ENCODE results near the gene KHDRBS1. TPM values are rescaled to one million over a fixed set of nuclear protein-coding genes. Genes with fewer than 3 reads are reported as not detected.

Gene KHDRBS1
- total and polyA plus RNA-seq, 9 of the 15 experiments (the other 6 are each of a cell fraction or from before 2014, with no cell fraction given), result 48.4 to 257 (median 114) TPM

DNA sequence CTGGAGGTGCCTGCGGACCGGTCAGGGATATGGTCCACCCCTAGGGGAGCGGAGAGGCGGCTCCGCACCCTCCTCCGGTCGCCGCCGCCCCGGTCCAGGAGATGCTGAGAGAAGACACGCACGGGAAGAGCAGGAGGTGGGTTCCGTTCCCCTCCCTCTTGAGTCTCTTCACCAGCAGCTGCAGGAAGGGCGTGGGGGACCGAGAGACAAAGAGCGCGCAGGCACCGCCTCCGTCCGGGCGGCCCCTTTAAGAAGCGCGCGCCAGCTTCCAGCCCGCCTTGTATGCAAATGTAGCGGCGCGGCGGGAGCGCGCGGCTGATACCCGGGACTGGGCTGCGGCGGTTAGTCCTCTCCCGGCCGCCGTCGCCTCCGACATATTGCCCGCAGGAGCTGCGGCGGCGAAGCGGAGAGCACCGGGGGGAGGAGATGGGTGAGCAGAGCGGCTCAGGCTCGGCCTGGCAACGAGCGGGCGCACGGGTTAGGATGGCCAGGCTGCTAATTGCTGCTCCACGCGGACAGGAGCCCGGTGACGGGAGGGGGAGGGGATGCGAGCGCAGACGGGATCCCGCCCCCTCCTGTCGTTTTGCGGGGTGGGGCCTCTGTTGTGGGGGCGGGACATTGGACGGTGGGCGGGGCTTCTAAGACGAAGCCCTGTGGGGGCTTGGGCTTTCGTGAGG, 59.1 kb downstream of the KHDRBS1 start, which contains the start of gene TMEM39B (continued):
- TF ChIP-seq HINFP (tag; conservative IDR thresholded peaks at IDR 0.05; ENCODE audit: low read depth), result peak; percentile 68; the same call in 1 of the 2 replicates
- TF ChIP-seq ZNF263 (CRISPR knock-in tag; IDR thresholded peaks at IDR 0.05; ENCODE audit: borderline replicate concordance), result no peak; the same call in none of the 2 replicates
- TF ChIP-seq BCLAF1 (IDR thresholded peaks at IDR 0.05; ENCODE audit: borderline replicate concordance in 1 of 2, control insufficient read depth in 1 of 2, low read depth in 2 of 2, low read length in 1 of 2), result no peak
- 0 out of 2 replicates have a peak, but pooled peaks have one; percentile 45 for TF ChIP-seq TCF7 (IDR thresholded peaks at IDR 0.05; ENCODE audit: borderline replicate concordance)
- 0 out of 2 replicates have a peak, but pooled peaks have one; percentile 14 for TF ChIP-seq ZBTB9 (CRISPR knock-in tag; IDR thresholded peaks at IDR 0.05)
- TF ChIP-seq ZNF23 (CRISPR knock-in tag; IDR thresholded peaks at IDR 0.05), result no peak
- TF ChIP-seq RUNX1 (IDR thresholded peaks at IDR 0.05; ENCODE audit: low read depth), result peak; percentile 44; the same call in 1 of the 2 replicates
- no peak for TF ChIP-seq ZNF436 (CRISPR knock-in tag; IDR thresholded peaks at IDR 0.05)
- no peak for TF ChIP-seq ILF3 (IDR thresholded peaks at IDR 0.05; ENCODE audit: borderline replicate concordance)
- TF ChIP-seq C11orf30 (IDR thresholded peaks at IDR 0.05; ENCODE audit: low read depth), result peak; percentile 56
- no peak for TF ChIP-seq HOXB6 (CRISPR knock-in tag; IDR thresholded peaks at IDR 0.05; ENCODE audit: borderline replicate concordance)
- no peak for TF ChIP-seq ZNF408 (CRISPR knock-in tag; IDR thresholded peaks at IDR 0.05; ENCODE audit: low read depth)
- no peak for TF ChIP-seq SMARCA4 (IDR thresholded peaks at IDR 0.05)
- TF ChIP-seq, protein P1, sequence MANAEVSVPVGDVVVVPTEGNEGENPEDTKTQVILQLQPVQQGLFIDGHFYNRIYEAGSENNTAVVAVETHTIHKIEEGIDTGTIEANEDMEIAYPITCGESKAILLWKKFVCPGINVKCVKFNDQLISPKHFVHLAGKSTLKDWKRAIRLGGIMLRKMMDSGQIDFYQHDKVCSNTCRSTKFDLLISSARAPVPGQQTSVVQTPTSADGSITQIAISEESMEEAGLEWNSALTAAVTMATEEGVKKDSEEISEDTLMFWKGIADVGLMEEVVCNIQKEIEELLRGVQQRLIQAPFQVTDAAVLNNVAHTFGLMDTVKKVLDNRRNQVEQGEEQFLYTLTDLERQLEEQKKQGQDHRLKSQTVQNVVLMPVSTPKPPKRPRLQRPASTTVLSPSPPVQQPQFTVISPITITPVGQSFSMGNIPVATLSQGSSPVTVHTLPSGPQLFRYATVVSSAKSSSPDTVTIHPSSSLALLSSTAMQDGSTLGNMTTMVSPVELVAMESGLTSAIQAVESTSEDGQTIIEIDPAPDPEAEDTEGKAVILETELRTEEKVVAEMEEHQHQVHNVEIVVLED (CRISPR knock-in tag; IDR thresholded peaks at IDR 0.05), result 0 out of 2 replicates have a peak, but pooled peaks have one; percentile 11
- TF ChIP-seq PRPF4 (IDR thresholded peaks at IDR 0.05; ENCODE audit: insufficient read depth, low read depth, low read length, poor library complexity, severe bottlenecking), result peak; percentile 68
- no peak for TF ChIP-seq ZNF586 (CRISPR knock-in tag; conservative IDR thresholded peaks at IDR 0.05)
- no peak for TF ChIP-seq HDAC3 (IDR thresholded peaks at IDR 0.05; ENCODE audit: borderline replicate concordance, partially characterized antibody)
- TF ChIP-seq ZNF140 (CRISPR knock-in tag; IDR thresholded peaks at IDR 0.05), result no peak
- no peak for TF ChIP-seq POLR2H (tag; IDR thresholded peaks at IDR 0.05; ENCODE audit: low read depth)

Data from K562 (cell line).